HCT116 (cell line): ENCODE measurements around the gene CYP2A6. TPM values are rescaled to one million over a fixed set of nuclear protein-coding genes. Genes with fewer than 3 reads are reported as not detected.

ENCODE experiments used
- ATAC-seq: fragments of 200-7000 bp; cut with Tn5 transposase; 2 replicates; pipeline ENCODE4 v1.9.1; 2020; ENCODE audit warnings: mild to moderate bottlenecking, moderate library complexity
- BruUV-seq: library from RNA; stranded (reverse); fragments of 400-500 nt; replicated peaks from 2 replicates; lab custom pipeline; 2021; lab: Mats Ljungman, UMichigan
- CTCF ChIA-PET: fragments of 300-600 bp; sonication (Branson Sonifier 250); formaldehyde crosslinking; loops from one replicate; lab custom pipeline; 2021; ENCODE audit warnings: antibody characterized with exemption; lab: Charles Lee
- POLR2A ChIA-PET: fragments of 300-600, 350-600 bp; sonication (Branson Sonifier 250); formaldehyde crosslinking; loops from one replicate; lab custom pipeline; 2021; ENCODE audit warnings: antibody characterized with exemption; lab: Charles Lee
- RAD21 ChIA-PET, 2 experiments: fragments of 300-600 bp; sonication (Branson Sonifier 250); formaldehyde crosslinking; loops; one replicate each; lab custom pipeline; 2023; ENCODE audit warnings: low total read pairs in 2 of 2; ENCODE audit not compliant: uncharacterized antibody in 2 of 2, unreplicated experiment in 2 of 2, low non-redundant PET in 1 of 2; lab: Charles Lee
- DNase-seq: peaks from one replicate; pipeline ENCODE4 v3.0.0-alpha.2; 2010; ENCODE audit warnings: low read depth, low spot score
- H2AFZ ChIP-seq: fragments of 200-600 bp; shearing (Covaris generic), sonication (generic); 2 replicates; pipeline ENCODE4 v1.6.1; 2017; ENCODE audit warnings: low read depth, mixed run types, mixed read lengths, antibody characterized with exemption, low read length; ENCODE audit not compliant: poor library complexity, severe bottlenecking
- H3K27ac ChIP-seq: 2 replicates; pipeline ENCODE4 v1.5.1; 2012; ENCODE audit warnings: low read depth, low read length
- H3K27me3 ChIP-seq: fragments of 200-600 bp; sonication (generic); 2 replicates; pipeline ENCODE4 v1.6.1; 2016; ENCODE audit warnings: mixed run types, low read length, mixed read lengths; ENCODE audit not compliant: insufficient read depth
- H3K36me3 ChIP-seq, 2 experiments: fragments of 200-500 bp in 1 of 2; fragments of 200-600 bp in 1 of 2; sonication (Bioruptor generic) in 1 of 2; sonication (generic) in 1 of 2; 2 replicates each; pipeline versions ENCODE4 v1.5.1 to v1.6.1; 2014 to 2016; ENCODE audit warnings: low read length in 2 of 2, inconsistent platforms in 1 of 2, mixed read lengths in 1 of 2, mixed run types in 1 of 2; ENCODE audit not compliant: insufficient read depth in 2 of 2, control insufficient read depth in 1 of 2
- H3K4me1 ChIP-seq, 2 experiments: fragments of 200-600 bp in 1 of 2; sonication (generic) in 1 of 2; 2 replicates each; pipeline versions ENCODE4 v1.5.1 to v1.6.1; 2012 to 2017; ENCODE audit warnings: low read length in 2 of 2, inconsistent platforms in 1 of 2, mild to moderate bottlenecking in 1 of 2, mixed read lengths in 1 of 2, mixed run types in 1 of 2, moderate library complexity in 1 of 2; ENCODE audit not compliant: insufficient read depth in 2 of 2, control insufficient read depth in 1 of 2
- H3K4me2 ChIP-seq: fragments of 200-600 bp; sonication (generic); 2 replicates; pipeline ENCODE4 v1.6.1; 2017; ENCODE audit warnings: mixed run types, low read length, mixed read lengths
- H3K4me3 ChIP-seq, 2 experiments: fragments of 200-600 bp in 1 of 2; sonication (generic) in 1 of 2; replicated peaks in 1 of 2; 2 replicates each; pipeline ENCODE4 v1.5.1; 2011 to 2016; ENCODE audit warnings: low read length in 2 of 2, control low read depth in 1 of 2, low read depth in 1 of 2, mild to moderate bottlenecking in 1 of 2, mixed read lengths in 1 of 2, mixed run types in 1 of 2
- H3K79me2 ChIP-seq: fragments of 200-600 bp; sonication (generic); 2 replicates; pipeline ENCODE4 v1.6.1; 2017; ENCODE audit warnings: mild to moderate bottlenecking, mixed run types, low read length, moderate library complexity, mixed read lengths; ENCODE audit not compliant: insufficient read depth
- H3K9ac ChIP-seq: fragments of 200-600 bp; sonication (generic); 2 replicates; pipeline ENCODE4 v1.6.1; 2016; ENCODE audit warnings: low read length, mixed read lengths
- H3K9me2 ChIP-seq: fragments of 200-600 bp; sonication (generic), shearing (Covaris generic); 2 replicates; pipeline ENCODE4 v1.6.1; 2017; ENCODE audit warnings: mixed run types, mild to moderate bottlenecking, moderate library complexity; ENCODE audit not compliant: insufficient read depth
- H3K9me3 ChIP-seq, 2 experiments: fragments of 200-500 bp in 1 of 2; fragments of 200-600 bp in 1 of 2; sonication (Bioruptor generic) in 1 of 2; sonication (generic) in 1 of 2; 2 replicates each; pipeline ENCODE4 v1.6.1; 2014 to 2017; ENCODE audit warnings: low read length in 2 of 2, mixed read lengths in 2 of 2, inconsistent platforms in 1 of 2, low read depth in 1 of 2, mild to moderate bottlenecking in 1 of 2, mixed run types in 1 of 2, moderate library complexity in 1 of 2; ENCODE audit not compliant: control insufficient read depth in 1 of 2, insufficient read depth in 1 of 2
- H4K20me1 ChIP-seq: fragments of 200-600 bp; sonication (generic), shearing (Covaris generic); 2 replicates; pipeline ENCODE4 v1.6.1; 2017; ENCODE audit warnings: mixed run types, mild to moderate bottlenecking, moderate library complexity; ENCODE audit not compliant: insufficient read depth
- CBX3 ChIP-seq: IDR thresholded peaks from 2 replicates; pipeline ENCODE4 v1.6.1; 2012; ENCODE audit warnings: low read depth
- CEBPB ChIP-seq: IDR thresholded peaks from 2 replicates; pipeline ENCODE4 v1.6.1; 2012; ENCODE audit warnings: low read depth
- ELF1 ChIP-seq: IDR thresholded peaks from 2 replicates; pipeline ENCODE4 v1.6.1; 2012; ENCODE audit warnings: low read depth, borderline replicate concordance
- EZH2 ChIP-seq: fragments of 200-600 bp; sonication (generic); IDR thresholded peaks from 2 replicates; pipeline ENCODE4 v1.6.1; 2017; ENCODE audit warnings: antibody characterized with exemption, mixed run types
- FOSL1 ChIP-seq: IDR thresholded peaks from 2 replicates; pipeline ENCODE4 v1.6.1; 2012; ENCODE audit warnings: low read depth
- JUND ChIP-seq: IDR thresholded peaks from 2 replicates; pipeline ENCODE4 v1.6.1; 2012
- MAX ChIP-seq: IDR thresholded peaks from 2 replicates; pipeline ENCODE4 v1.6.1; 2012
- POLR2A ChIP-seq: IDR thresholded peaks from 2 replicates; pipeline ENCODE4 v1.7.0; 2011; ENCODE audit warnings: borderline replicate concordance; ENCODE audit not compliant: insufficient read depth, insufficient read length; ENCODE audit errors: extremely low read depth
- POLR2AphosphoS5 ChIP-seq: IDR thresholded peaks from 2 replicates; pipeline ENCODE4 v1.6.1; 2011; ENCODE audit warnings: mild to moderate bottlenecking, low read depth, low read length, moderate library complexity
- RAD21 ChIP-seq: IDR thresholded peaks from 2 replicates; pipeline ENCODE4 v1.6.1; 2012; ENCODE audit warnings: low read depth, mild to moderate bottlenecking
- SP1 ChIP-seq: IDR thresholded peaks from 2 replicates; pipeline ENCODE4 v1.6.1; 2012; ENCODE audit warnings: low read depth
- SRF ChIP-seq: IDR thresholded peaks from 2 replicates; pipeline ENCODE4 v1.6.1; 2012; ENCODE audit warnings: low read depth
- TCF7L2 ChIP-seq: IDR thresholded peaks from 2 replicates; pipeline ENCODE4 v1.7.0; 2011; ENCODE audit warnings: borderline replicate concordance, inconsistent platforms; ENCODE audit not compliant: insufficient read depth, insufficient read length; ENCODE audit errors: extremely low read depth
- YY1 ChIP-seq: IDR thresholded peaks from 2 replicates; pipeline ENCODE4 v1.6.1; 2011; ENCODE audit warnings: low read length, low read depth, moderate library complexity, mild to moderate bottlenecking; ENCODE audit not compliant: insufficient replicate concordance; ENCODE audit errors: extremely low read depth
- ZFX ChIP-seq: fragments of 450-650 bp; IDR thresholded peaks from 2 replicates; pipeline ENCODE4 v1.6.1; 2017
- ZNF274 ChIP-seq: fragments of 200-500 bp; sonication (Bioruptor generic); IDR thresholded peaks from 2 replicates; pipeline ENCODE4 v1.6.1; 2014; ENCODE audit warnings: mild to moderate bottlenecking, low read depth, low read length, inconsistent platforms
- intact Hi-C: fragments of 100-400 bp; cut with micrococcal nuclease; formaldehyde crosslinking; loops from 2 replicates; pipeline ENCODE4 v1.10.0; 2022
- total RNA-seq: library from RNA; stranded (reverse); gene quantifications from one replicate; pipeline ENCODE4 v1.2.1, GENCODE V29; 2021; ENCODE audit not compliant: unreplicated experiment
- TF ChIP-seq, protein P1 (sequence below): IDR thresholded peaks from 2 replicates; pipeline ENCODE4 v1.6.1; 2012; ENCODE audit warnings: low read depth
- TF ChIP-seq, protein P2 (sequence below), 3 experiments: fragments of 200-600 bp in 1 of 3; sonication (generic) in 1 of 3; IDR thresholded peaks in 2 of 3; conservative IDR thresholded peaks in 1 of 3; 2 replicates each; pipeline ENCODE4 v1.5.1; 2012 to 2017; ENCODE audit warnings: low read depth in 2 of 3, low read length in 2 of 3, antibody characterized with exemption in 1 of 3, borderline replicate concordance in 1 of 3, control low read depth in 1 of 3, mild to moderate bottlenecking in 1 of 3, mixed read lengths in 1 of 3, mixed run types in 1 of 3, moderate library complexity in 1 of 3; ENCODE audit not compliant: insufficient read depth in 1 of 3
- TF ChIP-seq, protein P3 (sequence below): IDR thresholded peaks from 2 replicates; pipeline ENCODE4 v1.6.1; 2012
- TF ChIP-seq, protein P4 (sequence below): IDR thresholded peaks from 2 replicates; pipeline ENCODE4 v1.6.1; 2011; ENCODE audit warnings: mild to moderate bottlenecking, low read length, moderate library complexity; ENCODE audit not compliant: insufficient replicate concordance; ENCODE audit errors: extremely low read depth

Gene CYP2A6
- total RNA-seq, 1 experiment from 2014 or later, result 0.57 TPM

DNA sequence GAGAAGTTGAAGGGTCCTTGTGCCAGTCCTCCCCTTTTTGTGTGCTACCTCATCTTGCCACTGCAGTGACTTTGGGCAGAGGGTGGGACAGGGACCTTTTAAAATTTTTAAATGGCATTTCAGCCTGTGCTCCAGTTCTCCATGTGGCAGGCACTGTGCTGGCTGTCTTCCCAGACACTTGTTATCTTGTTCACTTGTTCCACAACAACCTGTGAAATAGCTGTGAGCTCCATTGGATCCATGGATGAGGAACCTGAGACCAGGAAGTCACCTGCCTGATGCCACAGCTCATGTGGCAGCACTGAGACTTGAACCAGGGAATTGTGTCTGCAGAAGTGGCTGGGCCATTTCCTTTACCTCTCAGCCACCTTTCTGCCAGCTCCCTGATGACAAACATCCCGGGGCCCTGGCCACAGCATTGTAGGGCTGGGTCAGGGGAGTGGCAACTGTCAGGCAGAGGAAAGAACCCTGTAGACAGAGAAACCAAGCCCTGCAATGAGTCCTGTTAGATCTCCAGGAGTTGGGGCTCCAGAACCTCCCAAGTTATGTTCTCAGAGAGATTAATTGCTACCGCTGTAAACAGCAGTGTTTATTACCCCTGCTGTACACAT lies 44.9 kb downstream of the CYP2A6 start:
- Histone ChIP-seq H3K36me3 (peaks cover 17 to 31% of the 10 kb centered on the region in 2 experiments; a peak in 3 of 4 replicates), H4K20me1 (peaks cover 4% of the 10 kb centered on the region; the same call in 1 of the 2 replicates), H3K27me3 (no peaks in the 10 kb centered on the region), H3K9me3 (no peaks in the 10 kb centered on the region), H3K4me2 (no peak overlapping the region), H3K9me2 (no peaks in the 10 kb centered on the region), H3K9ac (no peak overlapping the region), H3K27ac (no peak overlapping the region), H3K4me3 (no peak overlapping the region), H3K4me1 (peaks cover 17 to 60% of the 10 kb centered on the region in 2 experiments; a peak in 3 of 4 replicates), H3K79me2 (peaks cover 76% of the 10 kb centered on the region), H2AFZ (no peak overlapping the region)
- TF ChIP-seq ZFX (no peak), JUND (no peak), ELF1 (no peak), POLR2A (no peak), CBX3 (no peak), RAD21 (no peak), ZNF274 (no peak), SP1 (no peak), MAX (no peak), FOSL1 (no peak), YY1 (no peak), SRF (no peak), CEBPB (no peak), TCF7L2 (no peak), EZH2 (no peak), POLR2AphosphoS5 (no peak)
- TF ChIP-seq, protein P1, sequence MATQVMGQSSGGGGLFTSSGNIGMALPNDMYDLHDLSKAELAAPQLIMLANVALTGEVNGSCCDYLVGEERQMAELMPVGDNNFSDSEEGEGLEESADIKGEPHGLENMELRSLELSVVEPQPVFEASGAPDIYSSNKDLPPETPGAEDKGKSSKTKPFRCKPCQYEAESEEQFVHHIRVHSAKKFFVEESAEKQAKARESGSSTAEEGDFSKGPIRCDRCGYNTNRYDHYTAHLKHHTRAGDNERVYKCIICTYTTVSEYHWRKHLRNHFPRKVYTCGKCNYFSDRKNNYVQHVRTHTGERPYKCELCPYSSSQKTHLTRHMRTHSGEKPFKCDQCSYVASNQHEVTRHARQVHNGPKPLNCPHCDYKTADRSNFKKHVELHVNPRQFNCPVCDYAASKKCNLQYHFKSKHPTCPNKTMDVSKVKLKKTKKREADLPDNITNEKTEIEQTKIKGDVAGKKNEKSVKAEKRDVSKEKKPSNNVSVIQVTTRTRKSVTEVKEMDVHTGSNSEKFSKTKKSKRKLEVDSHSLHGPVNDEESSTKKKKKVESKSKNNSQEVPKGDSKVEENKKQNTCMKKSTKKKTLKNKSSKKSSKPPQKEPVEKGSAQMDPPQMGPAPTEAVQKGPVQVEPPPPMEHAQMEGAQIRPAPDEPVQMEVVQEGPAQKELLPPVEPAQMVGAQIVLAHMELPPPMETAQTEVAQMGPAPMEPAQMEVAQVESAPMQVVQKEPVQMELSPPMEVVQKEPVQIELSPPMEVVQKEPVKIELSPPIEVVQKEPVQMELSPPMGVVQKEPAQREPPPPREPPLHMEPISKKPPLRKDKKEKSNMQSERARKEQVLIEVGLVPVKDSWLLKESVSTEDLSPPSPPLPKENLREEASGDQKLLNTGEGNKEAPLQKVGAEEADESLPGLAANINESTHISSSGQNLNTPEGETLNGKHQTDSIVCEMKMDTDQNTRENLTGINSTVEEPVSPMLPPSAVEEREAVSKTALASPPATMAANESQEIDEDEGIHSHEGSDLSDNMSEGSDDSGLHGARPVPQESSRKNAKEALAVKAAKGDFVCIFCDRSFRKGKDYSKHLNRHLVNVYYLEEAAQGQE, result no peak
- TF ChIP-seq, protein P2, sequence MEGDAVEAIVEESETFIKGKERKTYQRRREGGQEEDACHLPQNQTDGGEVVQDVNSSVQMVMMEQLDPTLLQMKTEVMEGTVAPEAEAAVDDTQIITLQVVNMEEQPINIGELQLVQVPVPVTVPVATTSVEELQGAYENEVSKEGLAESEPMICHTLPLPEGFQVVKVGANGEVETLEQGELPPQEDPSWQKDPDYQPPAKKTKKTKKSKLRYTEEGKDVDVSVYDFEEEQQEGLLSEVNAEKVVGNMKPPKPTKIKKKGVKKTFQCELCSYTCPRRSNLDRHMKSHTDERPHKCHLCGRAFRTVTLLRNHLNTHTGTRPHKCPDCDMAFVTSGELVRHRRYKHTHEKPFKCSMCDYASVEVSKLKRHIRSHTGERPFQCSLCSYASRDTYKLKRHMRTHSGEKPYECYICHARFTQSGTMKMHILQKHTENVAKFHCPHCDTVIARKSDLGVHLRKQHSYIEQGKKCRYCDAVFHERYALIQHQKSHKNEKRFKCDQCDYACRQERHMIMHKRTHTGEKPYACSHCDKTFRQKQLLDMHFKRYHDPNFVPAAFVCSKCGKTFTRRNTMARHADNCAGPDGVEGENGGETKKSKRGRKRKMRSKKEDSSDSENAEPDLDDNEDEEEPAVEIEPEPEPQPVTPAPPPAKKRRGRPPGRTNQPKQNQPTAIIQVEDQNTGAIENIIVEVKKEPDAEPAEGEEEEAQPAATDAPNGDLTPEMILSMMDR (IDR thresholded peaks at IDR 0.05 in 2 of 3, conservative IDR thresholded peaks at IDR 0.05 in 1 of 3; ENCODE audit: borderline replicate concordance in 1 of 3, insufficient read depth in 1 of 3, low read depth in 2 of 3, low read length in 2 of 3), result no peak
- TF ChIP-seq, protein P3, sequence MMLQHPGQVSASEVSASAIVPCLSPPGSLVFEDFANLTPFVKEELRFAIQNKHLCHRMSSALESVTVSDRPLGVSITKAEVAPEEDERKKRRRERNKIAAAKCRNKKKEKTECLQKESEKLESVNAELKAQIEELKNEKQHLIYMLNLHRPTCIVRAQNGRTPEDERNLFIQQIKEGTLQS, result no peak
- TF ChIP-seq, protein P4, sequence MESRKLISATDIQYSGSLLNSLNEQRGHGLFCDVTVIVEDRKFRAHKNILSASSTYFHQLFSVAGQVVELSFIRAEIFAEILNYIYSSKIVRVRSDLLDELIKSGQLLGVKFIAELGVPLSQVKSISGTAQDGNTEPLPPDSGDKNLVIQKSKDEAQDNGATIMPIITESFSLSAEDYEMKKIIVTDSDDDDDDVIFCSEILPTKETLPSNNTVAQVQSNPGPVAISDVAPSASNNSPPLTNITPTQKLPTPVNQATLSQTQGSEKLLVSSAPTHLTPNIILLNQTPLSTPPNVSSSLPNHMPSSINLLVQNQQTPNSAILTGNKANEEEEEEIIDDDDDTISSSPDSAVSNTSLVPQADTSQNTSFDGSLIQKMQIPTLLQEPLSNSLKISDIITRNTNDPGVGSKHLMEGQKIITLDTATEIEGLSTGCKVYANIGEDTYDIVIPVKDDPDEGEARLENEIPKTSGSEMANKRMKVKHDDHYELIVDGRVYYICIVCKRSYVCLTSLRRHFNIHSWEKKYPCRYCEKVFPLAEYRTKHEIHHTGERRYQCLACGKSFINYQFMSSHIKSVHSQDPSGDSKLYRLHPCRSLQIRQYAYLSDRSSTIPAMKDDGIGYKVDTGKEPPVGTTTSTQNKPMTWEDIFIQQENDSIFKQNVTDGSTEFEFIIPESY, result no peak
- ATAC-seq (no peak), DNase-seq (no peak)
- POLR2A ChIA-PET, result interaction anchor here (0.6 kb wide), 1 partner anchor 374 kb away, joined by 8 read pairs; no protein-coding TSS in a partner anchor
- intact Hi-C loops, result no loop called here
- CTCF ChIA-PET, result interaction anchor here (0.7 kb wide), 1 partner anchor 28 kb away, joined by 3 read pairs; no protein-coding TSS in a partner anchor
- BruUV-seq, result no TSS peak
- RAD21 ChIA-PET, result no interaction called here
